HTERT RPE-1 (cell line): Measurements from ENCODE around the gene LSMEM2.
"Not testable (repeated sequence)": the region's sequence is repeated elsewhere in the genome, so short reads cannot be mapped to it uniquely, and the experiment has no call there.

Source experiments
- in situ Hi-C: fragments of 300-500 bp; cut with MboI; formaldehyde crosslinking; loops from 4 replicates; pipeline ENCODE4 v1.14.3; 2020; ENCODE audit warnings: low sequenced_read_pairs

LSMEM2 gene

DNA sequence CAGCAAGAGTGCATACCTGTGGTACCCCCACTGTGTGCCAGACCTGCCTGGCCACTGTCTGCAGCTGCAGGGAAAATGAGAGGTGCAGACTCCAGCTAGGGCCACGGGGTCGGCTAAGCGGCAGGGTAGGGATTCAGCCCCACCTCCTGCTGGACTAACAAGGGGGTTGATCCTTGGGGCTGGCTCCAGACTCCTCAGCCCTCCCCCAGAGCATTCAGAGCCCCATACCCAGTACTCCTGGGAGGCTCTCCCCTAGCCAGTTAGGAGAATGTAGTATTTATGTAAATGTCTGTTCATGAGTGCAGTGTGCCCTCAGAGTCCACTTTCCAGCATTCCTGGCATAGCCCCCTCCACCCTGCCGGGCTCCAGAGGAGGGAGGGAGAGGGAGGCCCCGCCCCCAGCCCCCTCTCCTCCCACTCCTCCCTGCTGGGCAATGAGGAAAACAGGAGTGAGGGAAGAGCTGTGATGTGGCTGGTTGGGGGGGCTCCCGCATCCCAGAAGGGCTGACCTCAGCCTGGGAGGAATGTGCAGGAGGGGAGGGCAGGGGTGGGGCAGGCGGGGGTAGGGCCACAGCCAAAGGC, 14.4 kb upstream of the LSMEM2 start:
- in situ Hi-C loops: no loop called here

DNA sequence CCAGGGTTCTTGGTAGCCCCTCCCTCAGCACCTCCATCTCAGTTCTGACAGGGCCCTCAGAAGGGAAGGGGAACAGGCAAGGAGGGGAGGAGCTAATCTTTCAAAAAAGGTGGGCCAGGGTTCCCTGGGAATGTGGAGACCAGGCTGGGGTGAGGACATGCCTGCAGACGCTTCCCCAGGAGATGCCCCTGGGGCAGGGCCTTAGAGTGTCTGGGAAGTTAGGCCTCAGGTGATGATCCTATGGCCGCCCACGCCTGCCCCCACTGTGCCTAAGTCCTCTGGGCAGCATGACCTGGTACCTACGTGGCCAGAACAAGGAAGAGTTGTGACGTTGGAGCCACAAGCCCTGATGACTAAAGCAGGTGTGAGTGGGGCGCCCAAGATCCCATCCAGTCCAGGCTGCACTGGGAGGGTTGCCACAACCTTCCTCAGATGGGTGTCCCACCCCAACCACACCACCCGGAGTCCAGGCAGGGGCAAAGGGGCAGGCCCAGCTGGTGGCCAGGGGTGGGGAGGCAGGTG, 13.9 kb upstream of the LSMEM2 start:
- in situ Hi-C loops: no loop called here

DNA sequence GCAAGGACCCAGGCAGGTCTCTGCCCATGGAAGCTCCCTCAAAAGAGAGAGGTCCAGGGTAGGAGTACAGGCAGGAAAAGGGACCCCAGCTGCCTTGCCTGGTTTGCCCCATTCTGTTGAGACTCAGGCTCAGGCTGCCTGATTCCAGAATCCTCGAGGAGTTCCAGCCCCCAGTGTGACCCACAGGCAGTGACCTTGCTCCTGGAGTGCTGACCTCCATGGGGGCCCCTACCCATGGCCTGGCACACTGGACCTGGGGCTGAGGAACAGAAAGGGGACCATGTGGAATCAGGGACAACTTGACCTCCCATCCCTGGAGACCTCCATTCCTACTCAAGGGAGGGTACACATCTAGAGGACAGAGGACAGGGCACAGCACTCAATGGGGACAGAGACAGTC, 13.3 kb upstream of the LSMEM2 start:
- in situ Hi-C loops: no loop called here

DNA sequence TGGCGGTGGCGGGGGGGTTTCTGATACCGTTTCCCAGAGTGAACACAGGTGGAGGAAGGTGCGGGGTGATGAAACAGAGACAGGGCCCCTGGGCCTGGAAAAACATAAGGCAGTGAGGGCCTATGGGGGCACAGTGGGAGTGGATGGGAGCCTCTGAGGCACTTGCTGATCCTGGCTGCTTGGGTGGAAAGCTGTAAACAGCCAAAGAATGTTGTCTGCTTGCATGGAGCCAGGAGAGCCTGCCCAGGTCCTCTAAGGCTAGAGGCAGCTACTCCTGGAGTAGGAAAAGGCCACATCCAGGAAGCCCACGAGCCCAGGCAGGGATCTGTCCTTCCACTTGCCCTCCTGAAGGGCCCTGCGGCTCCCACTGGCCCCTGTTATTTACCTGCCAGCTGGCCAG, 12.9 kb upstream of the LSMEM2 start:
- in situ Hi-C loops: no loop called here

DNA sequence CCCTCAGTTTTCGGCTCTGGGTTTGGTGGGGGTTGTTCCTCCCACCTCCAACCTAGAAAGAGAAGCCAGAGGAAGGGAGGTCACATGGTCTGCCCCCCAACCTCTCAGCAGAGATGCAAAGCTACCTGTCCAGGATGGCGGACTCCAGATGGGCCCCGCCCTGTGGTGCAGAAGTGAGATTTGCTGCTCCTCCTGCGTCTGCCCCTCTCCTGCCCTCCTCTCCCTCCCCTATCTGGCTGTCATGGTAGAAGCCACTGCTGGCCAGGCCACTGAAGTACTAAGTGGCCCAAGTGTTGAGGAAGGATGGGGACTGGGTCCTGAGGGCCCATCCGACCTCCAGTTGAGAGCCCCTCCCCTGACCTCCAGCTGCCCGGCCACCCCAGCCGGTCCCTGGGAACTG, 12.1 kb upstream of the LSMEM2 start:
- in situ Hi-C loops: no loop called here

DNA sequence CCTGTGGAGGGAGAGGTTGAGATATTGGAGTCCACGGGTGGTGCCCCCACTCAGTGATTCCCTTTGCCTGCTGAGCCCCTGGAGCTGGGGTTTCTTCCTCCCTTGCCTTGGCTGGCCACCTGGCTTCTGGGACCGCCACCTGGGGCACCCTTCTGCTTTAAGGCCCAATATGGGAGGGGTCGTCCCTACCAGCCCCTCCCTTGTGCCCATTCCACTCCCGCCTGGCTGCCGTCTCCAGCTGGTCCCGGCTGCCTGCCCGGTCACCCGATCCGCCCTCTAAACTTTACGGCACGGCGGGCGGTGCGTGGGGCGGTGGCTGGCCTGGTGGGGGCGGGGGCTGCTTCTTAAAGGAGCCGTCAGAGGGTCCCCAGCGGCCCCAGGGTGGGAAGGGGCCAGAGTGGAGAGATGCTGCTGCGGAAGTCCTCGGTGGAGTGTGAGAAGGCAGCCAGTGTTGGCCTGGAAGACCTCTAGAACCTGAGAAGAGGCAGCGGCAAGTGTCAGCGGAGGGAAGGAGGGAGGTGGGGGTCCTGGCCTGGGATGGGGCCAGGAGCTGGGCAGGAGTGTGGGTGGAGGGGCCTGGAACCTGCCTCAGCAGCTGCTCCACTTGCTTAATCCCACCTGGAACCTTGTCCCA, 11.5 kb upstream of the LSMEM2 start:
- in situ Hi-C loops: no loop called here

DNA sequence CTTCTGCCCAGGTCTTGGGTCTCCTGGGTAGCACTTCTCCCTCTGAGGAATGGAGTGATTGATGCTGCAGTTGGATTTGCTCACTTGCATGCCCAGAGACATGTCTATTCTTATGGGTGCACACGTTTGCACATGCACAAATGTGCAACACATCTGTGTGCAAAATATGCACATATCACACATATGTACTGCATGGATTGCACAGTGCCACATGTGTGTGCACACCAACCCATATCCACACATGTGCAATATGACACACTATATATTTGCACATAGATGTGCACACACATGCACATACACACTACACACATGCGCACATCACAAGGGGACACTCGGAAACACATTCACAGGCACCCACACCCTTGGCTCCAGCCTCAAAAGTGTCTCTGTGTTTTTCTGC, 10.6 kb upstream of the LSMEM2 start:
- in situ Hi-C loops: no loop called here

DNA sequence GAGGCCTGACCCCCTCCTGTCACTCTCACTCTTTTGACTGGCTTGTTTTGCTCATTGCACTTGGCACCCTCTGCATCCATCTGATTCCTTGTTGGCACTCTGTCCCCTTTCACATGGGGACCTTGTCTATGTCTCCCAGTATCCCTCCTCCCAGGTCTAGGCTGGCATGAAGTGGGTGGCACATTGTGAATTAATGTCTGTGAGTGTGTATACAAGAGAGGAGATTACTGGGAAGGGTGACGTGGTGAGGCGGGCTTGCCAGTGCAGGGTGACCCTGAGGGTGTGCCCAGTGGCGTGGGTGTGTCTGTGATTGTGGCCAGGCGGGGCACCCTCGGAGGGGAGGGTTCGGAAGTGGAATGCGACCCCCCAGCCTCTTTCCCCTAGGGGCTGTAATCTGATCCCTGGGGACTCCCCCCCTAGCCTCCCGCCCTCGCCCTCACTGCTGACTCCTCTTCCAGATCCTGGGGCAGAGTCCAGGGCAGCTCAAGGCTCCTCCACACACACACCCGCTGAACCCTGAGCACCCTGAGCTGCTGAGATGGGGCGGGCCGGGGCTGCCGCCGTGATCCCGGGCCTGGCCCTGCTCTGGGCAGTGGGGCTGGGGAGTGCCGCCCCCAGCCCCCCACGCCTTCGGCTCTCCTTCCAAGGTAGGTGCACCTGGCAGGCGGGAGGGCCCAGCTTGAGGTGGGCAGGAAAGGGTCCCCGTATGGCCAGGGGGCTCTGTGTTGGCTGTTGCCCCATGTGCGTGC, 10.0 kb upstream of the LSMEM2 start, which contains the start of gene SEMA3B:
TSS of gene SEMA3B (plus strand) at position 445 of the 749 bp plus-strand sequence. CDS start at position 539, 94 bp downstream.
- in situ Hi-C loops: no loop called here

DNA sequence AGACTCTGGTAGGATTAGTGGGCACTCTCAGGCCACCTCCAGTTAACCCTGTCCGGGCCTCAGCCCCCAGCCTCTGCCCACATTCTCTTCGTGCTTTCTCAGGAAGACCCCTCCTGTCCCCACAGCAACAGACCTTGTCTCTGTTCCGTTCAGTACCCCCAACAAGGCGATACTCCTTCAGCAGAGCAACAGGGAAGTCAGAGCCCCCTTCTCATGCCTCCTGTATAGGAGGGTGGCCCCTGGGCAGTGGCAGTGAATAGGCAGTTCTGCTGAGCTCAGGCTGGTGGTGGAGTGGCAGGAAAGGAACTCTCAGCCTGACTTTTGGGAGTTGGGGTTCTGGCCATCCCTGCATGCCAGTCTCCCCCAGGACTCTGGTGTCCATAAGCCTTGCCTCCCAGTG, 9.4 kb upstream of the LSMEM2 start:
- in situ Hi-C loops: no loop called here

DNA sequence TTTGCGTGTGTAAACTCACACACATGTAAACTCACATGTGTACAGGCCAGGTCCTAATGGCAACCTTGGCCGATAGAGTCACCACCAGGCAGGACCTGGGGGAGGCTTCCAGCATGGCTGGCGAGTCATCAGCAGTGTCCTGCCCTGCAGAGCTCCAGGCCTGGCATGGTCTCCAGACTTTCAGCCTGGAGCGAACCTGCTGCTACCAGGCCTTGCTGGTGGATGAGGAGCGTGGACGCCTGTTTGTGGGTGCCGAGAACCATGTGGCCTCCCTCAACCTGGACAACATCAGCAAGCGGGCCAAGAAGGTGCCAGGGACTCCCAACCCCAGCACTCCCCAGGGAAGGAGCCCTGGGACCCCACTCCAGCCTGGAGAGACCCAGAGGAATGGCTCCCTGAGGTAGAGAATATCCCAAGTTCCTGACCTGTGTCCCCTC, 8.9 kb upstream of the LSMEM2 start:
- in situ Hi-C loops: no loop called here

DNA sequence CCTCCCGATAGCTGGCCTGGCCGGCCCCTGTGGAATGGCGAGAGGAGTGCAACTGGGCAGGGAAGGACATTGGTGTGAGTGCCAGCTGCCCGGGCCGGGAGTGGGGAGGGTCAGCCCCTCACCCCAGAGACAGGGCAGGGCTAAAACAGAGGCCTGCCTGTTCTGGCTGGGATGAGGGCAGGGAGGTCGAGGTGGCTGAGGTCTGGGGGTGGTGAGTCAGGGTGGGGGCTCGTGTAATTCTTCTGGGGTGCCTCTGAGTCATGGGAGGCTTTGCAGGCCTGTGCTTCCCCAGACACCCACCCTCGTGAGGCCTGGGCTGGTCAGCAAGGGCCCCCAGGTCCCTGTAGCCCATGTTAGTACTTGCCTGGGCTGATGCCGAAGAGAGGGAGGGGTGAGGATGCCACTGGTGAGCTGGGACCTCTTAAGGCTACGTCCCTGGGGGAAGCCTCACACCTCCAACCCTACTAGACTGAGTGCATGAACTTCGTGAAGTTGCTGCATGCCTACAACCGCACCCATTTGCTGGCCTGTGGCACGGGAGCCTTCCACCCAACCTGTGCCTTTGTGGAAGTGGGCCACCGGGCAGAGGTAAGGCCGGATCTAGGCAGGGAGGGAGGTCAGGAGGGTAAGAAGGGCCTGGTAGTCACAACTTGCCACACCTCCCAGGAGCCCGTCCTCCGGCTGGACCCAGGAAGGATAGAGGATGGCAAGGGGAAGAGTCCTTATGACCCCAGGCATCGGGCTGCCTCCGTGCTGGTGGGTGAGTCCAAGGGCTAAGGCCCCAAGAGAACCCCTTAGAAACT, 8.3 kb upstream of the LSMEM2 start:
- in situ Hi-C loops: no loop called here

DNA sequence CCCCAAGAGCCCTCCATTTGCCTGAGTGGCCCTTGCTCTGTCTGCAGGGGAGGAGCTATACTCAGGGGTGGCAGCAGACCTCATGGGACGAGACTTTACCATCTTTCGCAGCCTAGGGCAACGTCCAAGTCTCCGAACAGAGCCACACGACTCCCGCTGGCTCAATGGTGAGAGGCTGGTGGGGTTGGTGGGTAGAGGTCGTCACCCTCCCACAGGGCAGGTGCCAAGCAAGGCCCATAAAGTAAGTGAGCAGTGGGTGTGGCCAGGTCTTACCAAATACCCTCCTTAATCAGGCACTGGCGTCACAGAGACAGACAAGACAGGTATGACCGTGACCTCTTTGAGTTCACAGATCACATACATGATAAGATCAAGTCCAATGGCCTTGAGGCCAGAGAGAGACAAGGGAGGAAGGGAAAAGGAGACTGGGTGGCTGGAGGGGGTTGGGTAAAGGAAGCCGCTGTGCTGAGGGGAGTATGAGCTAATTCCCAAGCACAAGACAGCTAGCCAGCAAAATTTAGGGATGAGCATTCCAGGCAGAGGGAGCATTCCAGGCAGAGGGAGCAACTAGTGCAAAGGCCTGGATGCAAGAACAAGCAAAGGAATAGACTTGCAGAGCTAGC, 7.5 kb upstream of the LSMEM2 start:
- in situ Hi-C loops: no loop called here

DNA sequence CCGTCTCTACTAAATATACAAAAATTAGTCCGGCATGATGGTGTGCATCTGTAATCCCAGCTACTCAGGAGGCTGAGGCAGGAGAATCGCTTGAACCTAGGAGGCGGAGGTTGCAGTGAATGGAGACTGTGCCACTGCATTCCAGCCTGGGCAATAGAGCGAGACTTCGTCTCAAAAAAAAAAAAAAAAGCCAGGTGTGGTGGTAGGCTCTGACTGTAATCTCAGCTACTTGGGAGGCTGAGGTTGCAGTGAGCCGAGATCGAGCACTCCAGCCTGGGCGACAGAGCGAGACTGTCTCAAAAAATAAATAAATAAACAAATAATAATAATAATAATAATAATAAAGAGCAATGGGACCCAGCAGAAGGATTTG, 6.4 kb upstream of the LSMEM2 start:
- in situ Hi-C loops: not testable (repeated sequence)

DNA sequence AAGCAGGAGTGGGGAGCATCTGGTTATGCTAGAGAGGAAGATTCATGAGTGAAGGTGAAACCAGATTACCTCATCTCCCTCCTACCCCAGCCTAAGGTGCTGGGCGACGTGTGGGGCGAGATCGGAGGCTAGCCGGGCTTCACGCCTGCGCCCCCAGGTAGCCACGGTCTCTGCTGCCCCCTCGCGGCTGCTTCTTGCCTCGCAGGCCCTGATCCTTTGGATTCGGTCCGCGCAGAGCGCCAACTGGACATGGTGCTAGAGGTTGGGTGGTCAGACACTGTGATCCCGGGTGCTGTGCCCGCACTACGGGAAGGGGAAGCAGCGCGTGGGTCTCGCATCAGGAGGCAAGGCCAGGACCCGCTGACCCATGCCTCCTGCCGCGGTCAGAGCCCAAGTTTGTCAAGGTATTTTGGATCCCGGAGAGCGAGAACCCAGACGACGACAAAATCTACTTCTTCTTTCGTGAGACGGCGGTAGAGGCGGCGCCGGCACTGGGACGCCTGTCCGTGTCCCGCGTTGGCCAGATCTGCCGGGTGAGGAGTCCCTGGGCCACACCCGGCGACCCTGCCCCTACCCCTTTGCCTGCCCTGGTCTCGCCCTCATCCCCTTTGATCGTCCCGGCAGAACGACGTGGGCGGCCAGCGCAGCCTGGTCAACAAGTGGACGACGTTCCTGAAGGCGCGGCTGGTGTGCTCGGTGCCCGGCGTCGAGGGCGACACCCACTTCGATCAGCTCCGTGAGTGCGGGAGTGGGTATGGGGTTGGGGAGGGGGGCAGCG, 5.8 kb upstream of the LSMEM2 start:
- in situ Hi-C loops: no loop called here

DNA sequence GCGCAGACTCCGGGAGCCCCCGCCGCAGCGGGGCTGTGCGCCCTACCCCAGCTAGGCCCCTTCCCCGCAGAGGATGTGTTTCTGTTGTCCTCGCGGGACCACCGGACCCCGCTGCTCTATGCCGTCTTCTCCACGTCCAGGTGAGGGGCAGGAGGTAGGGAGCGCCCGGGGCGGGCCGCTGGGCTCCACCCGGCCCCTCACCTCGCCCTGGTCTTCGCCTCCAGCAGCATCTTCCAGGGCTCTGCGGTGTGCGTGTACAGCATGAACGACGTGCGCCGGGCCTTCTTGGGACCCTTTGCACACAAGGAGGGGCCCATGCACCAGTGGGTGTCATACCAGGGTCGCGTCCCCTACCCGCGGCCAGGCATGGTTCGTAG, 5.2 kb upstream of the LSMEM2 start:
- in situ Hi-C loops: no loop called here

DNA sequence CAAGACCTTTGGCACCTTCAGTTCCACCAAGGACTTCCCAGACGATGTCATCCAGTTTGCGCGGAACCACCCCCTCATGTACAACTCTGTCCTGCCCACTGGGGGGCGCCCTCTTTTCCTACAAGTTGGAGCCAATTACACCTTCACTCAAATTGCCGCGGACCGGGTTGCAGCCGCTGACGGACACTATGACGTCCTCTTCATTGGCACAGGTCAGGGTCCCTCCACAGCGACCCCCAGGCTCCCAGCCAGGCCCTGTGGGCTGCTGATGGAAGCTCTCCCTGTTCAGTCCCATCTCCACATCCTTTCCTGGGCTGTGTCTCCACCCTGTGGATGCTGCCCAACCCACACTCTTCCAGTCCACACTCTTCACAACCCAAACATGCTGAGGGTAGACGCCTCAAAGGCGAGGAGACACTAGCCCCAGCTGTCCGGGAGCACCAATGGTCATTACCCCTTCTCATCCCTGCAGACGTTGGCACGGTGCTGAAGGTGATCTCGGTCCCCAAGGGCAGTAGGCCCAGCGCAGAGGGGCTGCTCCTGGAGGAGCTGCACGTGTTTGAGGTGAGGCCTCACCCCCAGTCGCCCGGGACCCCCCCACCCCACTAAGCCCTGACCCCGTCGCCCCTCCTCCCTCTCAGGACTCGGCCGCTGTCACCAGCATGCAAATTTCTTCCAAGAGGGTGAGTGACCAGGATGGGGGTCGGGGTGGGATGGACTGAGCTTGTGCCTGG, 4.3 kb upstream of the LSMEM2 start:
- in situ Hi-C loops: no loop called here

DNA sequence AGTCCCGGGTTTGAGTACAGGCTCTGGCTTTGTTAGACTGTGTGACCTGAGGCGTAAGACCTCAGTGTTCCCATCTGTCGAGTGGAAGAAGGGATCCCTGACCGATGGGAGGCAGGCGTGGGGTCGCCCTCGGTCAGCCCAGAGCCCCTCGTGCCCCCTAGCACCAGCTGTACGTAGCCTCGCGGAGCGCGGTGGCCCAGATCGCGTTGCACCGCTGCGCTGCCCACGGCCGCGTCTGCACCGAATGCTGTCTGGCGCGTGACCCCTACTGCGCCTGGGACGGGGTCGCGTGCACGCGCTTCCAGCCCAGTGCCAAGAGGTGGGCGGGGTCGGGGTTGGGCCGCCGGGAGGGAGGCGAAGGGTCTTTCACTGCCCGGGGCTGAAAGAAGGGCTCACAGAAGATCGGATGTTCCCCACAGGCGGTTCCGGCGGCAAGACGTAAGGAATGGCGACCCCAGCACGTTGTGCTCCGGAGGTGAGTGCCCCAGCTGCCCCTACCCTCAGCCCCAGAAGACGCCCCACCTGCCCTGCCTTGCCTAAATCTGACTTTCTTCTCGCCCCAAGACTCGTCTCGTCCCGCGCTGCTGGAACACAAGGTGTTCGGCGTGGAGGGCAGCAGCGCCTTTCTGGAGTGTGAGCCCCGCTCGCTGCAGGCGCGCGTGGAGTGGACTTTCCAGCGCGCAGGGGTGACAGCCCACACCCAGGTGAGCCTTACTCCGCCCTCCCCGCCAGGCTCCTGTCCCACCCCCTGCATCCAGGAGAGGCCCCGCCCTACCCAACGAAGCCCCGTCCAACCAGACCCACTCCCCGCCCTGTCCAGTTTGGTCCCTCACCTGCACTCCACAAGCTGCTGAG, 3.5 kb upstream of the LSMEM2 start:
- in situ Hi-C loops: no loop called here

DNA sequence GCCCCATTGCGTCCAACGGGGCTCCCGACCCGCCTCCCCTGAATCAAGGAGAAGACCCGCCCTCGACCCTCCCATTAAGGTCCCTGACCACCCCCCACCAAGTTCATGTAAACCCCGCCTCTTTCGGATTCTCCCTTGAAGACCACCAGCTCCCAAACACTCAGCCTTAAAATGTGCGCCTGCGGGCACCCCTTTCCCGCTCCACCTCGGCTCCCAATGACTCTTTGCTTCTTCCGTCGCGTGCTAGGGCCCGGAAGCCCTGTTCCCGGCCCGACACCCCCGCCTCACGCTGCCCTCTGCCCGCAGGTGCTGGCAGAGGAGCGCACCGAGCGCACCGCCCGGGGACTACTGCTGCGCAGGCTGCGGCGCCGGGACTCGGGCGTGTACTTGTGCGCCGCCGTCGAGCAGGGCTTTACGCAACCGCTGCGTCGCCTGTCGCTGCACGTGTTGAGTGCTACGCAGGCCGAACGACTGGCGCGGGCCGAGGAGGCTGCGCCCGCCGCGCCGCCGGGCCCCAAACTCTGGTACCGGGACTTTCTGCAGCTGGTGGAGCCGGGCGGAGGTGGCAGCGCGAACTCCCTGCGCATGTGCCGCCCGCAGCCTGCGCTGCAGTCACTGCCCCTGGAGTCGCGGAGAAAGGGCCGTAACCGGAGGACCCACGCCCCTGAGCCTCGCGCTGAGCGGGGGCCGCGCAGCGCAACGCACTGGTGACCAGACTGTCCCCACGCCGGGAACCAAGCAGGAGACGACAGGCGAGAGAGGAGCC, 2.7 kb upstream of the LSMEM2 start:
- in situ Hi-C loops: no loop called here
